ENCODE results near the gene WDR20. TPM values are rescaled to one million over a fixed set of nuclear protein-coding genes. Genes with fewer than 3 reads are reported as not detected.

Gene WDR20
- total RNA-seq, 3 donors from 2014 or later = 19.5 to 42.0 (median 24.6) TPM

- TF ChIP-seq POLR2A (IDR thresholded peaks at IDR 0.05) = no peak
- TF ChIP-seq POLR2AphosphoS5 (IDR thresholded peaks at IDR 0.05) = no peak
- no peak for TF ChIP-seq CTCF (IDR thresholded peaks at IDR 0.05)
- Histone ChIP-seq H3K27me3 (no peaks in the 10 kb centered on the region), H3K4me3 (no peak overlapping the region), H3K36me3 (no peaks in the 10 kb centered on the region), H3K9me3 (no peaks in the 10 kb centered on the region), H3K4me1 (no peaks in the 10 kb centered on the region), H3K27ac (no peak overlapping the region)
- intact Hi-C loops (cut with DNase I; ENCODE audit: low total_unique reads) = no loop called here
- no peak for DNase-seq (ENCODE audit: low spot score in 2 of 2)
These were observed 68.2 kb downstream of the WDR20 start for GRCh38 chr14:102207831-102208365.

- Histone ChIP-seq H3K4me1 (no peaks in the 10 kb centered on the region), H3K27me3 (no peaks in the 10 kb centered on the region), H3K27ac (no peak overlapping the region), H3K4me3 (no peak overlapping the region), H3K36me3 (no peaks in the 10 kb centered on the region), H3K9me3 (no peaks in the 10 kb centered on the region)
- TF ChIP-seq CTCF (IDR thresholded peaks at IDR 0.05) (no peak), POLR2A (IDR thresholded peaks at IDR 0.05) (no peak), POLR2AphosphoS5 (IDR thresholded peaks at IDR 0.05) (no peak)
- no peak for DNase-seq (ENCODE audit: low spot score in 2 of 2)
- intact Hi-C loops (cut with DNase I; ENCODE audit: low total_unique reads) = no loop called here
These were observed 69.0 kb downstream of the WDR20 start for GRCh38 chr14:102208741-102209140.

- Histone ChIP-seq H3K4me3 (no peak overlapping the region), H3K9me3 (no peaks in the 10 kb centered on the region), H3K27ac (no peak overlapping the region), H3K27me3 (no peaks in the 10 kb centered on the region), H3K4me1 (no peaks in the 10 kb centered on the region), H3K36me3 (no peaks in the 10 kb centered on the region)
- DNase-seq (ENCODE audit: low spot score in 2 of 2) = no peak
- intact Hi-C loops (cut with DNase I; ENCODE audit: low total_unique reads) = no loop called here
- TF ChIP-seq CTCF (IDR thresholded peaks at IDR 0.05) (peak in 1 of 3 donors; percentile 16), POLR2A (IDR thresholded peaks at IDR 0.05) (no peak), POLR2AphosphoS5 (IDR thresholded peaks at IDR 0.05) (no peak)
These were observed 69.7 kb downstream of the WDR20 start for GRCh38 chr14:102209224-102209966.

- Histone ChIP-seq H3K27ac (no peak overlapping the region), H3K4me1 (no peaks in the 10 kb centered on the region), H3K9me3 (no peaks in the 10 kb centered on the region), H3K27me3 (no peaks in the 10 kb centered on the region), H3K36me3 (no peaks in the 10 kb centered on the region), H3K4me3 (no peak overlapping the region)
- intact Hi-C loops (cut with DNase I; ENCODE audit: low total_unique reads) = no loop called here
- DNase-seq (ENCODE audit: low spot score in 2 of 2) = no peak
- TF ChIP-seq POLR2AphosphoS5 (IDR thresholded peaks at IDR 0.05) (no peak), POLR2A (IDR thresholded peaks at IDR 0.05) (no peak), CTCF (IDR thresholded peaks at IDR 0.05) (no peak)
These were observed 70.8 kb downstream of the WDR20 start for GRCh38 chr14:102210421-102211042.

GRCh38 chr14:102211240-102211639 lies 71.5 kb downstream of the WDR20 start:
- H3K4me3 ChIP-seq = no peak overlapping the region
- TF ChIP-seq POLR2A (IDR thresholded peaks at IDR 0.05) (no peak), CTCF (IDR thresholded peaks at IDR 0.05) (no peak), POLR2AphosphoS5 (IDR thresholded peaks at IDR 0.05) (no peak)
- DNase-seq (ENCODE audit: low spot score in 2 of 2) = no peak
- intact Hi-C loops (cut with DNase I; ENCODE audit: low total_unique reads) = no loop called here
- H3K4me1 ChIP-seq = no peaks in the 10 kb centered on the region
- H3K27me3 ChIP-seq = no peaks in the 10 kb centered on the region
- H3K27ac ChIP-seq = no peak overlapping the region
- H3K9me3 ChIP-seq = no peaks in the 10 kb centered on the region
- no peaks in the 10 kb centered on the region for H3K36me3 ChIP-seq

All from breast epithelium (tissue), 4 donors.